ENCODE results near the gene PRAMEF27.
"Not testable (repeated sequence)": the region's sequence is repeated elsewhere in the genome, so short reads cannot be mapped to it uniquely, and the experiment has no call there.

The PRAMEF27 gene

GRCh38 chr1:13056475-13056874 is at the start of gene PRAMEF27:
Gene PRAMEF27, minus strand, starts transcription at chr1:13056575. Its CDS starts 2,916 bp downstream, at chr1:13053659.
- DNase-seq (ENCODE audit: low read depth, low spot score): not testable (repeated sequence)

GRCh38 chr1:13070474-13070873 is 14.1 kb upstream of the PRAMEF27 start, which contains the start of gene PRAMEF25:
Gene PRAMEF25, plus strand, starts transcription at chr1:13070774. Its CDS starts 2,920 bp downstream, at chr1:13073694.
- DNase-seq (ENCODE audit: low read depth, low spot score): not testable (repeated sequence)

- not testable (repeated sequence) for DNase-seq (ENCODE audit: low read depth, low spot score)
Measured at GRCh38 chr1:13019846-13020245, 36.5 kb downstream of the PRAMEF27 start.

- not testable (repeated sequence) for DNase-seq (ENCODE audit: low read depth, low spot score)
Measured at GRCh38 chr1:13011932-13012331, 44.4 kb downstream of the PRAMEF27 start.

- not testable (repeated sequence) for DNase-seq (ENCODE audit: low read depth, low spot score)
Measured at GRCh38 chr1:13009348-13009747, 47.0 kb downstream of the PRAMEF27 start.

- not testable (repeated sequence) for DNase-seq (ENCODE audit: low read depth, low spot score)
Measured at GRCh38 chr1:13005732-13006131, 50.6 kb downstream of the PRAMEF27 start.

All from astrocyte of the hippocampus (primary cell).